ENCODE measurements around the gene SELENOO. TPM values are rescaled to one million over a fixed set of nuclear protein-coding genes. Genes with fewer than 3 reads are reported as not detected.
A peak's percentile ranks its signal among the peaks of the same experiment; 100 is the strongest.

Gene SELENOO
- total and polyA plus RNA-seq, 2 of the 13 experiments (the other 11 are each of a cell fraction or from before 2014, with no cell fraction given), result 14.4 to 19.0 TPM

DNA sequence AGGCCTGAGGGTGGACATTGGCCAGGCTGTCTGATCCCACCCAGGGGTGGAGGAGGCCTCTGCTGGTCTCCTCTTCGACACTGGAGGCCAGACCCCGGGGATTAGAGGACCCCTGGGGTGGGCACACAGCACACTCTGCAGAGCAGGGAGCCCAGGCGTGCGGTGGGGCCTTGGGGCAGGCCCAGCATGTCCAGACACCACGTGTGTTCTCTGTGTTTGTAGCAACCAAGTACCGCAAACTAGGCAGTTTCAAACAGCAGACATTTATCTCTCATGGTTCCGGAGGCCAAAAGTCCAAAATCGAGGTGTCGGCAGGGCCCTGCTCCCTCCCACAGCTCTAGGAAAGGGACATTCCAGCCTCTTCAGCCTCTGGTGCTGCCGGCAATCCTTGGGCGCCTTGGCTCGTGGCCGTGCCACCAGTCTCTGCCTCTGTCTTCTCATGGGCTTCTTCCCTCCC lies 28.8 kb upstream of the SELENOO start (continued):
- TF ChIP-seq, protein P1, sequence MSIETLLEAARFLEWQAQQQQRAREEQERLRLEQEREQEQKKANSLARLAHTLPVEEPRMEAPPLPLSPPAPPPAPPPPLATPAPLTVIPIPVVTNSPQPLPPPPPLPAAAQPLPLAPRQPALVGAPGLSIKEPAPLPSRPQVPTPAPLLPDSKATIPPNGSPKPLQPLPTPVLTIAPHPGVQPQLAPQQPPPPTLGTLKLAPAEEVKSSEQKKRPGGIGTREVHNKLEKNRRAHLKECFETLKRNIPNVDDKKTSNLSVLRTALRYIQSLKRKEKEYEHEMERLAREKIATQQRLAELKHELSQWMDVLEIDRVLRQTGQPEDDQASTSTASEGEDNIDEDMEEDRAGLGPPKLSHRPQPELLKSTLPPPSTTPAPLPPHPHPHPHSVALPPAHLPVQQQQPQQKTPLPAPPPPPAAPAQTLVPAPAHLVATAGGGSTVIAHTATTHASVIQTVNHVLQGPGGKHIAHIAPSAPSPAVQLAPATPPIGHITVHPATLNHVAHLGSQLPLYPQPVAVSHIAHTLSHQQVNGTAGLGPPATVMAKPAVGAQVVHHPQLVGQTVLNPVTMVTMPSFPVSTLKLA (IDR thresholded peaks at IDR 0.05), result no peak
- TF ChIP-seq ZSCAN25 (CRISPR knock-in tag; IDR thresholded peaks at IDR 0.05) (peak; percentile 16; the same call in 1 of the 2 replicates), ZNF776 (CRISPR knock-in tag; IDR thresholded peaks at IDR 0.05) (no peak), ZNF546 (CRISPR knock-in tag; conservative IDR thresholded peaks at IDR 0.05) (no peak), POLR2A (IDR thresholded peaks at IDR 0.05; ENCODE audit: insufficient read depth in 1 of 2, low read depth in 2 of 2, low read length in 2 of 2) (peak in 1 of 2 experiments; percentile 46; a peak in 1 of 4 replicates), ZNF720 (CRISPR knock-in tag; IDR thresholded peaks at IDR 0.05) (no peak), ZFAT (CRISPR knock-in tag; conservative IDR thresholded peaks at IDR 0.05) (no peak), ZNF17 (CRISPR knock-in tag; IDR thresholded peaks at IDR 0.05) (no peak), ATM (IDR thresholded peaks at IDR 0.05; ENCODE audit: borderline replicate concordance) (no peak), RBAK (CRISPR knock-in tag; IDR thresholded peaks at IDR 0.05) (no peak), DMAP1 (CRISPR knock-in tag; IDR thresholded peaks at IDR 0.05) (peak; percentile 41; the same call in 1 of the 2 replicates), SRSF1 (optimal IDR thresholded peaks at IDR 0.05; ENCODE audit: low read depth, low read length) (no peak), ZNF615 (CRISPR knock-in tag; IDR thresholded peaks at IDR 0.05; ENCODE audit: borderline replicate concordance) (no peak), ZSCAN22 (CRISPR knock-in tag; IDR thresholded peaks at IDR 0.05) (no peak), HDAC6 (IDR thresholded peaks at IDR 0.05; ENCODE audit: low read depth, low read length) (no peak), TAF15 (IDR thresholded peaks at IDR 0.05; ENCODE audit: low read depth, low read length, poor library complexity, severe bottlenecking) (no peak)
- TF ChIP-seq, protein P2, sequence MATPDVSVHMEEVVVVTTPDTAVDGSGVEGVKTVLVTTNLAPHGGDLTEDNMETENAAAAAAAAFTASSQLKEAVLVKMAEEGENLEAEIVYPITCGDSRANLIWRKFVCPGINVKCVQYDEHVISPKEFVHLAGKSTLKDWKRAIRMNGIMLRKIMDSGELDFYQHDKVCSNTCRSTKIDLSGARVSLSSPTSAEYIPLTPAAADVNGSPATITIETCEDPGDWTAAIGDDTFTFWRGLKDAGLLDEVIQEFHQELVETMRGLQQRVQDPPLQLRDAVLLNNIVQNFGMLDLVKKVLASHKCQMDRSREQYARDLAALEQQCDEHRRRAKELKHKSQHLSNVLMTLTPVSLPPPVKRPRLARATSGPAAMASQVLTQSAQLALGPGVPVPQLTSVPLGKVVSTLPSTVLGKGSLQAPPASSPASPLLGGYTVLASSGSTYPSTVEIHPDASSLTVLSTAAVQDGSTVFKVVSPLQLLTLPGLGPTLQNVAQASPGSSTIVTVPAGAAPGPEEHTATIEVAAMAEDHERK (CRISPR knock-in tag; IDR thresholded peaks at IDR 0.05; ENCODE audit: low read depth), result no peak
- TF ChIP-seq, protein P3, sequence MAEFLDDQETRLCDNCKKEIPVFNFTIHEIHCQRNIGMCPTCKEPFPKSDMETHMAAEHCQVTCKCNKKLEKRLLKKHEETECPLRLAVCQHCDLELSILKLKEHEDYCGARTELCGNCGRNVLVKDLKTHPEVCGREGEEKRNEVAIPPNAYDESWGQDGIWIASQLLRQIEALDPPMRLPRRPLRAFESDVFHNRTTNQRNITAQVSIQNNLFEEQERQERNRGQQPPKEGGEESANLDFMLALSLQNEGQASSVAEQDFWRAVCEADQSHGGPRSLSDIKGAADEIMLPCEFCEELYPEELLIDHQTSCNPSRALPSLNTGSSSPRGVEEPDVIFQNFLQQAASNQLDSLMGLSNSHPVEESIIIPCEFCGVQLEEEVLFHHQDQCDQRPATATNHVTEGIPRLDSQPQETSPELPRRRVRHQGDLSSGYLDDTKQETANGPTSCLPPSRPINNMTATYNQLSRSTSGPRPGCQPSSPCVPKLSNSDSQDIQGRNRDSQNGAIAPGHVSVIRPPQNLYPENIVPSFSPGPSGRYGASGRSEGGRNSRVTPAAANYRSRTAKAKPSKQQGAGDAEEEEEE (CRISPR knock-in tag; IDR thresholded peaks at IDR 0.05; ENCODE audit: borderline replicate concordance), result no peak
- TF ChIP-seq, protein P4, sequence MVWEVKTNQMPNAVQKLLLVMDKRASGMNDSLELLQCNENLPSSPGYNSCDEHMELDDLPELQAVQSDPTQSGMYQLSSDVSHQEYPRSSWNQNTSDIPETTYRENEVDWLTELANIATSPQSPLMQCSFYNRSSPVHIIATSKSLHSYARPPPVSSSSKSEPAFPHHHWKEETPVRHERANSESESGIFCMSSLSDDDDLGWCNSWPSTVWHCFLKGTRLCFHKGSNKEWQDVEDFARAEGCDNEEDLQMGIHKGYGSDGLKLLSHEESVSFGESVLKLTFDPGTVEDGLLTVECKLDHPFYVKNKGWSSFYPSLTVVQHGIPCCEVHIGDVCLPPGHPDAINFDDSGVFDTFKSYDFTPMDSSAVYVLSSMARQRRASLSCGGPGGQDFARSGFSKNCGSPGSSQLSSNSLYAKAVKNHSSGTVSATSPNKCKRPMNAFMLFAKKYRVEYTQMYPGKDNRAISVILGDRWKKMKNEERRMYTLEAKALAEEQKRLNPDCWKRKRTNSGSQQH (CRISPR knock-in tag; IDR thresholded peaks at IDR 0.05; ENCODE audit: low read depth), result no peak
- TF ChIP-seq, protein P5, sequence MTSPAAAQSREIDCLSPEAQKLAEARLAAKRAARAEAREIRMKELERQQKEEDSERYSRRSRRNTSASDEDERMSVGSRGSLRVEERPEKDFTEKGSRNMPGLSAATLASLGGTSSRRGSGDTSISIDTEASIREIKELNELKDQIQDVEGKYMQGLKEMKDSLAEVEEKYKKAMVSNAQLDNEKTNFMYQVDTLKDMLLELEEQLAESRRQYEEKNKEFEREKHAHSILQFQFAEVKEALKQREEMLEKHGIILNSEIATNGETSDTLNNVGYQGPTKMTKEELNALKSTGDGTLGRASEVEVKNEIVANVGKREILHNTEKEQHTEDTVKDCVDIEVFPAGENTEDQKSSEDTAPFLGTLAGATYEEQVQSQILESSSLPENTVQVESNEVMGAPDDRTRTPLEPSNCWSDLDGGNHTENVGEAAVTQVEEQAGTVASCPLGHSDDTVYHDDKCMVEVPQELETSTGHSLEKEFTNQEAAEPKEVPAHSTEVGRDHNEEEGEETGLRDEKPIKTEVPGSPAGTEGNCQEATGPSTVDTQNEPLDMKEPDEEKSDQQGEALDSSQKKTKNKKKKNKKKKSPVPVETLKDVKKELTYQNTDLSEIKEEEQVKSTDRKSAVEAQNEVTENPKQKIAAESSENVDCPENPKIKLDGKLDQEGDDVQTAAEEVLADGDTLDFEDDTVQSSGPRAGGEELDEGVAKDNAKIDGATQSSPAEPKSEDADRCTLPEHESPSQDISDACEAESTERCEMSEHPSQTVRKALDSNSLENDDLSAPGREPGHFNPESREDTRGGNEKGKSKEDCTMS (CRISPR knock-in tag; conservative IDR thresholded peaks at IDR 0.05), result no peak
- TF ChIP-seq, protein P6, sequence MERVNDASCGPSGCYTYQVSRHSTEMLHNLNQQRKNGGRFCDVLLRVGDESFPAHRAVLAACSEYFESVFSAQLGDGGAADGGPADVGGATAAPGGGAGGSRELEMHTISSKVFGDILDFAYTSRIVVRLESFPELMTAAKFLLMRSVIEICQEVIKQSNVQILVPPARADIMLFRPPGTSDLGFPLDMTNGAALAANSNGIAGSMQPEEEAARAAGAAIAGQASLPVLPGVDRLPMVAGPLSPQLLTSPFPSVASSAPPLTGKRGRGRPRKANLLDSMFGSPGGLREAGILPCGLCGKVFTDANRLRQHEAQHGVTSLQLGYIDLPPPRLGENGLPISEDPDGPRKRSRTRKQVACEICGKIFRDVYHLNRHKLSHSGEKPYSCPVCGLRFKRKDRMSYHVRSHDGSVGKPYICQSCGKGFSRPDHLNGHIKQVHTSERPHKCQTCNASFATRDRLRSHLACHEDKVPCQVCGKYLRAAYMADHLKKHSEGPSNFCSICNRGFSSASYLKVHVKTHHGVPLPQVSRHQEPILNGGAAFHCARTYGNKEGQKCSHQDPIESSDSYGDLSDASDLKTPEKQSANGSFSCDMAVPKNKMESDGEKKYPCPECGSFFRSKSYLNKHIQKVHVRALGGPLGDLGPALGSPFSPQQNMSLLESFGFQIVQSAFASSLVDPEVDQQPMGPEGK (CRISPR knock-in tag; IDR thresholded peaks at IDR 0.05), result no peak

All from HepG2 (cell line).